ENCODE data around the gene RTP4. TPM values are rescaled to one million over a fixed set of nuclear protein-coding genes. Genes with fewer than 3 reads are reported as not detected.

Gene RTP4
- total RNA-seq, 1 donor from 2014 or later: not detected

DNA sequence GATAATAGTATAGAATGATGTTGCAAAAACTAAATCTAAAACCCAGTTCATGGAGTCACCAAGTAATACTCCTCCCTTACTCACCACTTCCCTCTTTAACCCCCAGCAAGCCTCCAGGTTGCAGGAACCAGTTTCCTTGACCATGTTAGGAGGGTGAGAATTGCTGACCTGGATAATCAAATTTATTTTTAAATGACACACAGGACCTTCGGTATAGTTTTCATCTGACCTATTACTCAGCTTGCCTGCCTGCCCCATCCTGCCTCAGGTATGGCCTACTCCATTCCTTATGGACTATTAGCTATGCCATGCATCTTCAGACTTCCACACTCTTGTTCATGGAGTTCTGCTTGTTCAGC, 883 bp downstream of the RTP4 start:
- H3K36me3 Mint-ChIP-seq: no peaks in the 10 kb centered on the region
- H3K27ac Mint-ChIP-seq: no peak overlapping the region
- H3K4me2 ChIP-seq: no peak overlapping the region

DNA sequence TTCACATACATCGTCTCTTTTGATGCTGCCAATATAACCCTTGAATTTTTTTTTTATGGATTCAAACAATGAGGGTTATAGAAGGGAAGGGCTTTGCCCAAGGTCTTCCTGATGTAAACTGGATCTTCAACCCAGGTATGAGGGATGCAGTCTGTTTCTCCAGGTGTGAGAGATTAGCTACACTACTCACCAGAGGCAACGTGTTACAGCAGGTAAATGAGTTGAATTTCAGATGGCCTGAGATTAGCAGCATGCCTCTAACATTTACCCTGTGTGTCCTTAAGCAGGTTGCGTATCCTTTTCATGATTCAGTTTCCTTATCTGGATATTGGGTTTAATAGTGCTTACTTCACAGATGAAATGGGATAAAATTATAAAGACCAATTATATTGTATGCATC, 1.9 kb downstream of the RTP4 start:
- Histone ChIP-seq H2AFZ (replicated peaks) (no peak overlapping the region), H3K36me3 (no peaks in the 10 kb centered on the region), H3F3A (ENCODE audit: low read depth) (no peaks in the 10 kb centered on the region), H3K9me3 (ENCODE audit: low read depth) (no peaks in the 10 kb centered on the region), H3K4me2 (no peak overlapping the region), H3K79me2 (ENCODE audit: low read depth) (no peaks in the 10 kb centered on the region), H3K27me3 (no peaks in the 10 kb centered on the region), H3K4me1 (no peaks in the 10 kb centered on the region), H3K9ac (no peak overlapping the region), H3K27ac (no peak overlapping the region), H4K20me1 (ENCODE audit: low read depth) (no peaks in the 10 kb centered on the region), H3K4me3 (no peak overlapping the region)
- no peaks in the 10 kb centered on the region for H3K4me1 Mint-ChIP-seq
- no peak overlapping the region for H3K27ac Mint-ChIP-seq
- H3K9me3 Mint-ChIP-seq: no peaks in the 10 kb centered on the region
- no peak overlapping the region for H3K4me3 Mint-ChIP-seq
- TF ChIP-seq EZH2phosphoT487 (IDR thresholded peaks at IDR 0.05): no peak
- TF ChIP-seq CTCF (IDR thresholded peaks at IDR 0.05): no peak
- TF ChIP-seq EZH2 (IDR thresholded peaks at IDR 0.05): no peak
- H3K36me3 Mint-ChIP-seq: no peaks in the 10 kb centered on the region
- no peak for DNase-seq (ENCODE audit: low spot score)
- H3K27me3 Mint-ChIP-seq (ENCODE audit: insufficient read depth, low read depth): peaks cover 6% of the 10 kb centered on the region

More for the DNA sequence above, 883 bp downstream of the RTP4 start:
- Histone ChIP-seq H2AFZ (replicated peaks) (no peak overlapping the region), H3K9me3 (ENCODE audit: low read depth) (no peaks in the 10 kb centered on the region), H3F3A (ENCODE audit: low read depth) (no peaks in the 10 kb centered on the region), H4K20me1 (ENCODE audit: low read depth) (no peaks in the 10 kb centered on the region), H3K27ac (no peak overlapping the region), H3K4me1 (peaks cover 3% of the 10 kb centered on the region), H3K79me2 (ENCODE audit: low read depth) (no peaks in the 10 kb centered on the region), H3K9ac (no peak overlapping the region), H3K27me3 (no peaks in the 10 kb centered on the region), H3K4me3 (no peak overlapping the region), H3K36me3 (no peaks in the 10 kb centered on the region)
- no peaks in the 10 kb centered on the region for H3K9me3 Mint-ChIP-seq
- DNase-seq (ENCODE audit: low spot score): no peak
- peaks cover 6% of the 10 kb centered on the region for H3K27me3 Mint-ChIP-seq (ENCODE audit: insufficient read depth, low read depth)
- TF ChIP-seq EZH2phosphoT487 (IDR thresholded peaks at IDR 0.05) (no peak), CTCF (IDR thresholded peaks at IDR 0.05) (no peak), EZH2 (IDR thresholded peaks at IDR 0.05) (no peak)
- H3K4me1 Mint-ChIP-seq: no peaks in the 10 kb centered on the region
- no peak overlapping the region for H3K4me3 Mint-ChIP-seq

DNA sequence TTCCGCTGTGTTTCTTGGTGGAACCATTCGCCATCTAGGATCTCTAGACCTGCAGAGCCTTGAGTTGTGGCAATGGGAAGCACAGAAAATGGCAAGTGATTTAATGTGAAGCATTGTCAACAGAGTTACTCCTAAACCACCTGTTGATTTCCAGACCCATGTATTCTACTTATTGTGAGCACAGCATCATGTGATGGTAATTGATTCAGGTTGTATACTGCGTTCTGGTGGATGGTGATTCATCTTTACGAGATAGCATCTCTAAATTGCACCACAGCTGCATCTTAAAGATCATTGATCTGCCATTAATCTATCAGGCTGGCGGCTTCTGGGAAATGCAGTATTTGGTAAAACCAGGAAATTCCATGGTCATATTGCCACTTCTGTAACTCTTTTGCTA, 7.4 kb downstream of the RTP4 start:
- H3K36me3 Mint-ChIP-seq: no peaks in the 10 kb centered on the region
- Histone ChIP-seq H3K9ac (no peak overlapping the region), H3K4me1 (no peaks in the 10 kb centered on the region), H3K4me3 (no peak overlapping the region), H3F3A (ENCODE audit: low read depth) (no peaks in the 10 kb centered on the region), H4K20me1 (ENCODE audit: low read depth) (no peaks in the 10 kb centered on the region), H3K9me3 (ENCODE audit: low read depth) (no peaks in the 10 kb centered on the region), H3K79me2 (ENCODE audit: low read depth) (no peaks in the 10 kb centered on the region), H3K27ac (no peak overlapping the region), H2AFZ (replicated peaks) (no peak overlapping the region), H3K36me3 (no peaks in the 10 kb centered on the region), H3K4me2 (no peak overlapping the region), H3K27me3 (no peaks in the 10 kb centered on the region)
- DNase-seq (ENCODE audit: low spot score): no peak
- H3K27ac Mint-ChIP-seq: no peak overlapping the region
- TF ChIP-seq CTCF (IDR thresholded peaks at IDR 0.05): no peak
- TF ChIP-seq EZH2phosphoT487 (IDR thresholded peaks at IDR 0.05): no peak
- no peak for TF ChIP-seq EZH2 (IDR thresholded peaks at IDR 0.05)
- no peak overlapping the region for H3K4me3 Mint-ChIP-seq
- H3K4me1 Mint-ChIP-seq: no peaks in the 10 kb centered on the region
- no peaks in the 10 kb centered on the region for H3K27me3 Mint-ChIP-seq (ENCODE audit: insufficient read depth, low read depth)
- H3K9me3 Mint-ChIP-seq: no peaks in the 10 kb centered on the region

- H3K9ac ChIP-seq: no peak overlapping the region
- TF ChIP-seq CTCF (IDR thresholded peaks at IDR 0.05) (no peak), EZH2 (IDR thresholded peaks at IDR 0.05) (no peak), EZH2phosphoT487 (IDR thresholded peaks at IDR 0.05) (no peak)
- DNase-seq (ENCODE audit: low spot score): no peak
These were observed 9.7 kb downstream of the RTP4 start for GRCh38 chr3:187377842-187378241.

More at GRCh38 chr3:187377842-187378241, 9.7 kb downstream of the RTP4 start:
- H3K27ac ChIP-seq: no peak overlapping the region
- H3K9me3 ChIP-seq (ENCODE audit: low read depth): no peaks in the 10 kb centered on the region
- H3K27me3 Mint-ChIP-seq (ENCODE audit: insufficient read depth, low read depth): no peaks in the 10 kb centered on the region
- H3K4me3 Mint-ChIP-seq: no peak overlapping the region
- no peaks in the 10 kb centered on the region for H3K36me3 ChIP-seq
- H3K4me3 ChIP-seq: no peak overlapping the region
- H3K4me1 Mint-ChIP-seq: peaks cover 2% of the 10 kb centered on the region
- H3F3A ChIP-seq (ENCODE audit: low read depth): no peaks in the 10 kb centered on the region
- H3K27me3 ChIP-seq: no peaks in the 10 kb centered on the region
- H3K9me3 Mint-ChIP-seq: no peaks in the 10 kb centered on the region
- H4K20me1 ChIP-seq (ENCODE audit: low read depth): no peaks in the 10 kb centered on the region
- H3K4me2 ChIP-seq: no peak overlapping the region
- no peaks in the 10 kb centered on the region for H3K79me2 ChIP-seq (ENCODE audit: low read depth)
- H3K27ac Mint-ChIP-seq: no peak overlapping the region
- H3K4me1 ChIP-seq: no peaks in the 10 kb centered on the region
- H3K36me3 Mint-ChIP-seq: no peaks in the 10 kb centered on the region
- no peak overlapping the region for H2AFZ ChIP-seq (replicated peaks)

Measured in neural progenitor cell (in vitro differentiated cells).